ENCODE measurements around the gene CHST8.

The CHST8 gene

DNA sequence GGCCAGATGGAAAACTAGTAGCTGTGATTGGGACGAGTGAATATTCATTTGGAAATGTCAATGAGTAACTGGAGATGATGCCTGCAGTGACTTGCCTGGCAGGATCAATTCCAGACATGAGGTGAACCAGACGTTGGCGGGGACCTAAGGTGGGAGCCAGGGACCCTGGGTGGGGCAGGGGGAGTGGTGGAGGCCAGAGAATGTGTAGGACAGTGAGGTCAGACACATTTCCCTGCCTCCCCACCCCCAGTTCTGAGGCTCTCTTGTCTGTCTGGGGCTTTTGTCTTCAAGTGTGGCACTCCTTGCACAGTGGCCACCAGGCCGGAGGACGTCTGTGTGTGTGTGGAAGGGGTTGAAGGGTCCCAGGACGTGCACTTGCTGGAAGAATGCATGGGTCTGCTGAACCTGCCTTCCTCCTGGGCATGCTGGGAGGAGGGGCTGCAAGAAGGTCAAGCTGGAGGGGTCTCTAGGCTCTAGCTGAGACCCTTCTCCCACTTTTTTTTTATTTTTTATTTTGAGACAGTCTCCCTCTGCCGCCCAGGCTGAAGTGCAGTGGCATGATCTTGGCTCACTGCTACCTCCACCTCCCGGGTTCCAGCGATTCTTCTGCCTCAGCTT is 51.6 kb downstream of the CHST8 start:
- DNase-seq (ENCODE audit: low read depth, low spot score): no peak

DNA sequence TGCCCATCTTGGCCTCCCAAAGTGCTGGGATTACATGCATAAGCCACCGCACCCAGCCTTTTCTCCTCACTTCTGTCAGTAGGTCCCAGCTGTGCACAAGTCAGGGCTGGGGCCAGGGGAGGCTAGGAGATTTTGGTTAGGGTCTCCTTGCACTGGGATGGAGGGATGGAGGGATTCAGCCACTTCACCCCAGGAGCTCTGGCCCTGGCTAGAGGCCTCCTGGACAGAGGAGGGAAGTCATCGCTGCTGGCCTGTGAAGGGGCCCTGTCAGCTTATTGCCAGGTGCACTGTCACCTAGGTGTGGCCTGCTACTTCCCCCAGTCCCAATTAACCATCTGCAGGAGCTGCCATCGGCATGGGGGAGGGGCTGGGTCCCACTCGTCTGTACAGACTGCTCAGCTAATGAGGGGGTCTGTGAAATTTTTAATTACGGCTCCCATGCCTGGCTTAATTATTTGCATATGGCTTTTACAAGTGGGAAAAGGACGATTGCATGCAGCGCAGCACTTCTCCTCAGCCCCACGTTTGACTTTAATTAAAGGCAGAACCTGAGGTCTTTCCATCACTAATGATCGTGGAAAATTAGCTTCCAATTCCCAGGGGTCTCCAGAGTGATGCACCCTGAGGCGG is 52.4 kb downstream of the CHST8 start:
- no peak for DNase-seq (ENCODE audit: low read depth, low spot score)

DNA sequence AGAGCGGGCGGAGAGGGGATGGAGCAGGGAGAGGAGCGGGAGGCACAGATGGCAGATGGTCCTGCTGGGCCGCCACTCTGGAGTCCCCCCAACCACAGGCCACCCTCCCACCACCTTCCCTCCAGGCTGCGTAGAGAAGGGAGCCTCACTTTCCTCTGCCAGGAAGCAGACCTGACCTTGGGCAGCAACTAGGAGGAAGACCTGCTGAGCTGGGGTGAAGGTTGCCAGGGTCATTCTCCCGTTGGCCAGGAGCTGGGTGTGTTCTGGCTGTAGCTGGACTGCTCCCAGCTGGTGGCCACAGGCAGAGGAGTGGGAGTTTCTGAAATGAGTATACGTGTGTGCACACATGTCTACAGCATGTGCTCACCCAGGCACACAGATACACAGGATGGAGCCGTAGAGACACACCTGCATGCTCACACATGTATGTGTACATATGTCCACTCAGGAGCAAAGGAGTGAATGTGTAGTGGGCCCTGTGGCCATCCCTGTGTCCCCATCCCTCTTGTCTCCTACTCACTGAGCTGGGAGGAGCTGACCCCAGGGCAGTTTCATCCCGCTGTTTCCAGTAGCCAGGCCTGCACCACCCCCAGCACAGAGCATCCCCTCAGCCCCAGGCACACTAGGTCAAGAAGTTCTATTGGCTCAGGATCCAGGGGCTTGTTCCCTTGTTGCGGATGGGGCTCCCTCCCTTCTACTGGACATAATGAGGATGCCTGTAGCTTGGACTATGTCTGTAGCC is 53.0 kb downstream of the CHST8 start:
- DNase-seq (ENCODE audit: low read depth, low spot score): no peak

DNA sequence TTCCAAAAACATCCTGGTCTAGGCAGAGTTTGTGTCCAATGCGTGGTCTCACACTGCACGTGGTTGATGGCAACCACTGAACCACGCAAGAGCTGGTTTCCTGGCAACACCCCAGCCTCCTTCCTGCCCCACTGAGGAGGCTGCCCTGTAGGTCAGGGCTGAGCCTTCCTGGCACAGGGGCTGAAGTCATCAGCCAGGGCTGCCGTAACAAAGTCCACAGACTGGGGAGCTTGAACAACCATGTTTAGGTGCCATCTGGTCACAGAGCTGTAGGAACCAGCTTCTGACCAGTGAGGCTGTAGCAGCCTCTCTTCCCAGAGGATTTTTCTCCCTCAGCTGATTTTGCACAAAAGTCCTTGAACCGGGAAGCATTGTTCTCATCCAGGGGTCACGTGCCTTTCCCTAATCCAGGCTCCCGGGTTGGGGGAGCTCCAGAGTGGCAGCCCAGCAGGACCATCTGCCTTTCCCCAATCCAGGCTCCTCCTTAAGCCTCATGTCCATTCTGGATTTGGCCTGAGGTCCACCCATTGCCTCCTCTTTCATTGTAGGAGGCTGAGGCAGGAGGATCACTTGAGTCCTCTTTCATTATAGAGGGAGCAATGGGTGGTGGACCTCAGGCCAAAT is 53.9 kb downstream of the CHST8 start:
- no peak for DNase-seq (ENCODE audit: low read depth, low spot score)

DNA sequence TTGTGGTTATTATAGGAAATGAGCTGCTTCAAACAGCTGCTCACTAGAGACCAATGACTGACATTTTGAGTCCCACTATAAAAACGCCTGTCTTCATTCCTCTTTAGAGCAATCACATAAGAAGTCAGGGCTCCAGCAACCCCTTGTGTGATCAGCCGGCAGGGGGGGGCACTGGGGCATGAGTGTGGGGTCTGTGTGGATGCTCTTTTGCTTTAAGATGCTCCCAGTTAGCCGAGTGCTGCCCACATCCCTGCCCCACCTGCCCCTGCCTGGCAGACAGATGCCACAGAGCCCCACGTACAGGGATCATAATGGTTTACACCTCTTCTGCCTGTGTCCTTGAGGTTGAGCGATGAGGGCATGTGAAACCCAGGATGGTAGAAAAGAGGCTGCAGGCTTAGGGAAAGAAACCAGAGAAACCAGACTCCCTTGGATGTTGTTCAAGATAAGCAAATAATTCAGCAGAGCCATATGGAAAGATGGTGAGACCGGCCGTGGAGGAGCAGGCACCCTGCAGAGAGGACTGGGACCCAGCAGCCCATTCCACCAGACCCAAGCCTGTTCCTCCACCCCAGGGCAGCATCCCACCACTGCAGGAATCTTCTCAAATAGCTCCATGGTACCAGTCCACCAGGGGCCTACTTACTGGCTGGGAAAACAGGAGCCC is 55.4 kb downstream of the CHST8 start:
- no peak for DNase-seq (ENCODE audit: low read depth, low spot score)

DNA sequence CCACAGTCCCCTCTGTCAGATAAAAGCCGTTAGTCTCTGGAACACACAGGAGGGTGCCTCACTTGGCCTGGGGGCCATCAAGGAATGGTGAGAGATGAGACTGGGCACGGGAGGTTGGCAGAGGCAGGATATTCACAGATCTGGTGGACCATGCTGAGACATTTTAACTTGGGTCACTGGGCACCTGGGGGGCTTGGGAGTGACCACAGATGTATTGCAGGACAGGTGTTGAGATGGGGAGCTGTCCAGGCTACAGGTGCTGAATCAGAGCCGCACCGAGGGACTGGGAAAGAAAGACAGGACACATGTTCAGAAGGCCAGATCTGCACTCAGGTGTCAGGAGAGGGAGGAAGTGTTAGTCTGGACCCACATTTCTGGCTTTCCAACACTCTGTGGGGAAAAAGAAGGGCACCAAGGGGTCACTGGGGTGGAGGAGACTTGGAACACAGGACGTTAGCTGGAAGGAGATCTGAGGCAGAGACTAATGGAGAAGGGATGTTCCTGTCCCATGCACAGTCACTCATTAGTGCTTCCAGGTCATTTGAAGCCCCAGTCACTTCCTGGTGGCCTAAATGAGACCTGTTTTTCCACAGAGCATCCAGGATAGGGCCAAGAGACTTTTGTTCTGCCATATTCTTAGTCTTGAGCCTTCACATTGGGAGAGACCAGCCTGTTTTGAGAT is 56.1 kb downstream of the CHST8 start:
- no peak for DNase-seq (ENCODE audit: low read depth, low spot score)

DNA sequence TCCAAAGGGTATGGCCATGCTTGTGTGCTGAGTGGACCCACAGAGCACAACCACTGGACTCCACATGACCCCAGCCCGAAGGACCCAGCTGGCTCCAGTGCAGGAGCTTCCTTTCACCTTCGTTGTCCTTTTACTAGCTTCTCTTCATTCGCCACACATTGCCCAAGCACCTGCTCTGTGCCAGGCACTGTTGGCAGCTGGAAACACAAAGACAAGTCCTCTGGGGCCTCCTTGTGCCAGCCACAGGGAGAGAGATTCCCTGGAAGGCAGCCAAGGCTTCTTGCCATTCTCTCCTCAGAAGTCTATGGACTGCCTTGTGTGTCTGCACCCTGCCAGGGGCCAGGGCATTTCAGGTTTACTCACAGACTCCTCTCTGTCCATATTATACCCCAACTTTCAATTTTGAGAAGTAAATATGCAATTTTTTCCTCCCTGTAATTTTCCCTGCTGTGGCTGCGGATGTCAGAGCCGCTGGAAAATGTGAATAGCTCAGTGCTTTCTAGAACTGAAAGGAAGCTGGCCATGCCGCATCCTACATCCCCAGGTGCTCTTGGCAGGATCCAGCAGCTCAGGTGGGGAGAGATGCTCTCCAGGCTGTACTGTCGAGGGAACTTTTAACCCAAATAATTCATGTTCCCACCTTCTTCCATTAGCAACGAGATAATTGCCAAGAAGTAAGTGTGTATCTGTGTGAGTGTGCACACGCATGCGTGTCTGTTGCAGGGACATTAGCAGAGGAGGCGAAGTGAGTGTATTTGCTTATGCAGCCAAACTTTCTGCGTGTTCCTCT is 57.2 kb downstream of the CHST8 start:
- no peak for DNase-seq (ENCODE audit: low read depth, low spot score)

DNA sequence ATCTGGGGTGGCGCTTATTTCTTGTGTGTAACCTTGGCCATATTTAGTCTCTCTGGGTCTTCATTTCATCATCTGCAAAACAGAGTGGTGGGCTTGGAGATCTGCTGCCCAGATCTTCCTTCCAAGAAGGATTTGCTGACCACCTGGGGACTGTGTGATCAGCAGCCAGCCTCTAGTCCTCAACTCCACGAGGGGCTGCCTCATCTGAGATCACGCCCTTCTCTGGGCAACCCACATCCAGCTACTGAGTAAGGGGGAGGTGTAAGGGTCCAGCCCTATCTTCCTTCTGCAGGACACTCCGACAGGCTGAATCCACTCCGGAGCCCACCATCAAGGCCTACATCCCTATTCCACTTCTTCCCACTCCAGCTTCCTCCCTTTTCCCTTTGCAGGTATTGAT is 57.9 kb downstream of the CHST8 start:
- DNase-seq (ENCODE audit: low read depth, low spot score): no peak

DNA sequence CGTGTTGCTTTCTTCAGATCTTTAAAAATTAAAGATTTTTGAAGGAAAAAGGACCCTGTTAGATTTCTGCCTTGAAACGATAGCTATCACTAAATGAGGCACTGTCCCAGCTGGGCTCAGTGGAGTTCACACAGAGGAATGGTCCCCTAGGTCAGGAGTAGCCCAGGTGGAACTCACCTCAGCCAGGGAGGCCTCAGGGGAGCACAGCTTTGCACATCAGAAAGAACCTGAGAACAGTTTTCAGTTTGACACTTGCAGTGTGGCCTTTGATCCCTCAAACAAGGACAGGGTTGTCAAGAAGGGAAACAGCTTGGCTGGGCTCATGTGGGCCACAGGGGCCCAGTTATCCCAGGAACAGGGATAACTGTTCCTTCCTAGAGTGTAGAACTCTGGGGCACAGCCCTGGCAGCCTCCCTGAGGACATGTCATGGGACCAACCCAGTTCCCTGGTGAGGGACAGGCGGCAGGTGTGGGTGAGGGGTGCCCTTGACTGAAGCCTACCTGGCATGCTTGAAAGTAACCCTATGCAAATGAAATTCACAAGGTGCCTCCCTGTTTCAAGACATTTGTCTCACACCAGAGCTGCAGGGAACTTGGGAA is 59.4 kb downstream of the CHST8 start:
- DNase-seq (ENCODE audit: low read depth, low spot score): no peak

DNA sequence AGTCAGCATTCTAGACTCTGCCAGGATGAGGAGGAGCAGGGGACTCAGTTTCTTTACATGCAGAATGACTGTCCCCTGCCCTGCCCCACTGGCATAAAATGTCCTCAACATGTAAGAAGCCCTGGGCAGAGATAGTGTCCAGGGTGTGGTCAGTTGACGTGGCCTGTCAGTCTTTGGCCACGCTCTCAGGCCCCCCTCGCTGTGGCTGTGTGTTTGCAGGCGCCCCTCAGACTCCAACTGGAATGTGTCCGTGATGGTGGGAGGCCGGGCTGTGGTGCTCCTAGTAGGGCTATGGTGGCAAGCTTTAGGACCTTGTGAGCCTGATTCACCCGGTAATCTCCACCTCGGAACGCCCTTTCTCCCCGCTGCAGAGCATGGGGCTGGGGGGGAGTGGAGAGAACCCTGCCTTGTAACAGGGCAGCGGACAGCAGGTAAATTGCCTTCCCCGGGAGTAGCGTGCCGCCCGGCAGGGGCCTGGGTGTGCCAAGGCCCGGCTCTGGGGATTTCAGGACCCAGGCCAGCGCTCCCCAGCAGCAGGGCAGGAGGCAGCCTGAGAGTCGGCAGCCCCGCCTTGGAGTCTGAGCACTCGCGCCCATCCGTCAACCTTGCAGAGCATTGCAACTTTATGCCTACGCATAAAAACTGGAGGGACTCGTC is 62.3 kb downstream of the CHST8 start:
- DNase-seq (ENCODE audit: low read depth, low spot score): peak; percentile 50

DNA sequence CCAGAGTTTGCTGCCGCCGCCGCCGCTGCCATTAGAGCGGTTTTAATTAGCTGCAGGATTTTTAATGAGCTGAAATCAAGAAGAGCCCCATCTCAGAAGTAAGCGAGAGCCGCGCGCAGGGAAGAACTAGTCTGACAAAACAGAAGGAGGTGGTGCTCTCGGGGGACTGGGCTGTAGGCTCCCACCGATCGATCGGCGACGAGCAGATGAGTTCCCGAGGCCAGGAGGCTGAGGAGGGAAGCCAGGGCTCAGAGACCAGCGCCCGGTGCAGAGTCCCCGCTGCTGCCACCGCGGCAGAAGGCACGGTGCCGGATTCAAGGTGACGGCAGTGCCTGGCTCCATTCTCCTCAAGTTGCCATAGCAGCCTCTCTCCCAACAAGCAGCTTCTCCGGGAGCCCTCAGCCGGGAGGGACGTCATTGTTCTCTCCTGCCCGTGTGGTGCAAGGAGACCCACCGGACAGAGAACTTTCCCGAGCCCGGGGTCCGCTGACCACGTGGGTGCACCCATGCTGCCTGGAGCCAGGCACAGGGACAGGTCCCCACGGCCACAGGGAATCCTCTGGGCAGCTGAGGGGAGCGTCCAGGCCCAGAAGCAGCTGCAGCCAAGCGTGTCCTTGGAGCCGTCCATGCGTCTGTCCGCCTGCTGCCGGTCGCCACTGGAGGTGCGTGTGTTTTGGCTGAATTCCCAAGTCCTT is 62.9 kb downstream of the CHST8 start:
- no peak for DNase-seq (ENCODE audit: low read depth, low spot score)

DNA sequence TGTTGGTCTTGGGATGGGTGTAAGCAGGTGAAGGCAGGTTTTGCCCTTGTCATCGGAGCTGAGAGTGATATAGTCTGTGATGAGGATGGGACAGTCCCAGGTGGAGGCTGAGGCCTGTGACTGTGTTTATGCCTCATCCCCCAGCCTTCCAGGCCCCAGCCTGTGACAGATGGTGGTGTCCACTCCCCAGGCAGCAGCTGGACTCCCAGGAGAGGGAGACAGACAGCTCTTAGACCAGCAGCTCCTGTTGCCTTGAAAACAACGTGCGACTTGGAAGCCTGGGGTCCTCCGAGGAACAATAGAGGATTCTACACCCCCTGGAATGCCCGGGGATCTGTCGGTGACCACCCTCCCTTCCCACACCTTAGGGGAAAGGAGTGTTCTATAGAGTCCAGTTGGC is 63.8 kb downstream of the CHST8 start:
- no peak for DNase-seq (ENCODE audit: low read depth, low spot score)

DNA sequence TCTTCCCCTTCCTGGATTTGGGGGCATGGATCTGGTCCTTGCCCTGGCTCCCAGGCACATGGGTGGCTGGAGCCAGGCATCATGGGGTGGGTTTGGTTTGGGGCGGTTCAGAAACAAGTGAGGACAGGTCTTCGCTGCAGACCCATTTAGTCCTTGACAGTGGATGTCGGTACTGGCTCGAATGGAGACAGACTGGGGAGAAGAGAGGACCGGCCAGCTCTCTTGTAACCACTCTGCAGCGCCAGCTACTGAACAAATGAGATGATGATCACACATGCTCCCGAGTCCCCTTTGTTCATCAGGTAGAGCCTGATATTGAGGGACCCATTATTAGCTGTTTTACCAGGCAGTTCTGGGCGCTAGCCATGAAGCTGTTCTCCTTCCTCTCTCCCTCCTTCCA is 64.5 kb downstream of the CHST8 start:
- DNase-seq (ENCODE audit: low read depth, low spot score): no peak

DNA sequence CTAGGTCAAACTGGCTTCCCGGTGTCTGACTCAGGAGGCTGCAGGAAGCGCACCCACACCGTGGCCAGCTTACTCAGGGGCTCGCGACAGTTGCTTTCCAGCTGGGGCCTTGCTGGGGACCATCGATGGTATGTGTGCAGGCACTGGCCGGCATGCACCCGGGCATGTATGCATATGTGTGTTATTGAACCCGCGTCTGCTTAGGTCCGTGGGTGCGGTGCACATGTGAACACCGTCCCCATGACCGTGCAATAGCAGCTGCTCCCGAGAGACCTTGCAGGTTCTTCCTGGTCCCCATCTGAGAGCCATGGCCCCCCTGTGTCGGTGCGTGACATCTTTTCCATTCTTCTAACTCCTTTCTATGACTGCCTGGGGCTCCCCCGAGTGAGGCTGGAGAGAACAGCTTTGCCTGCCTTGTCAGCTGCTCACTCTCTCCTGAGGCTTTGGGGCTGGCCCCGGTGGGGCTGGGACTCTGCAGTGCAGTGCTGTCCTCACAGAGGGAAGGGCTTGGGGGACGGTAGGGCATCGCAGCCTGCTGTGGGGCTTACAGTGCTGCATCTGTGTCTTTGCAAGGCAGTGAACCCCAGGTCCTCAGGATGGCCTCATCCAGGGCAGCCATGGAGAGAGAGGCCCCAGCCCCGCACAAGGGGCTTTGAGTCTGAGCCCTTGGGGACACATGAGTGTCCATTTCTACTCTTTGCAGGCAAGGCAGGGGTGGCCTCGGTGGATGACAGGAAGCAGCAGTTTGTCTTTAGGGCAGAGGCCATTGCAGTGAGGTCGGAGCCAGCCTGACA is 65.1 kb downstream of the CHST8 start:
- no peak for DNase-seq (ENCODE audit: low read depth, low spot score)

DNA sequence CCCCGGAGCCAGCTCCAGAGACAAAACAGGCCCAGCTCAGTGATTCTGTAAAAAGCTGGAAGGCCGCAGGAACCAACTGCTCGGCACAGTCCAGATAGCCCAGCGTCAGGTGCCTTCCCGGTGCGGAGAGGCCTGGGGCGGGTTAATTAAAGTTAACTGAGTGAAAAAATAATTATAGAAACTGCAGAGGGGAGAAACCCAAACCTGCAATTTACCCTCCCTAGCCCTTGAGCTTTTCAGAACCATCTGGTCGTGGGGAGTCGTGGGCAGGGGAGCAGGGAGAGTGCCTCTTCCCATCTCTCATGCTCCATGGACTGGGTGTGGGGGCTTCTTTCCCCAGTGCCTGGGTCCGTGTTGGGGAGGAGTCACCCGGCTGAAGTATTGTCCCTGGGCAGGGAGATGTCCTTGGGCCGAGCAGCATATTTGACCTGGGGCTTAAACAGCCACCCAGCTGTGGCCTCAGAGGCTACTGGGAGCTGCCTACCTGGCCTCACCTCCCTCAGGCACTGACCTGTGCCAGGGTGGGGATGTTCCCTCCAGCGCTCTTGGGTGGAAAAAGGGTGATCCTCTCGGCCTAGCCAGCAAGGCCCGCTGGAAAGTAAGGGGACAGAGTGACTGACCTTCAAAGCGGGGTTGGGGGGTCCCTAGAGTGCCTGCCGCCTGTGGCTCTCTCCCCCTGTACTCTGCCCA is 65.9 kb downstream of the CHST8 start:
- DNase-seq (ENCODE audit: low read depth, low spot score): no peak

DNA sequence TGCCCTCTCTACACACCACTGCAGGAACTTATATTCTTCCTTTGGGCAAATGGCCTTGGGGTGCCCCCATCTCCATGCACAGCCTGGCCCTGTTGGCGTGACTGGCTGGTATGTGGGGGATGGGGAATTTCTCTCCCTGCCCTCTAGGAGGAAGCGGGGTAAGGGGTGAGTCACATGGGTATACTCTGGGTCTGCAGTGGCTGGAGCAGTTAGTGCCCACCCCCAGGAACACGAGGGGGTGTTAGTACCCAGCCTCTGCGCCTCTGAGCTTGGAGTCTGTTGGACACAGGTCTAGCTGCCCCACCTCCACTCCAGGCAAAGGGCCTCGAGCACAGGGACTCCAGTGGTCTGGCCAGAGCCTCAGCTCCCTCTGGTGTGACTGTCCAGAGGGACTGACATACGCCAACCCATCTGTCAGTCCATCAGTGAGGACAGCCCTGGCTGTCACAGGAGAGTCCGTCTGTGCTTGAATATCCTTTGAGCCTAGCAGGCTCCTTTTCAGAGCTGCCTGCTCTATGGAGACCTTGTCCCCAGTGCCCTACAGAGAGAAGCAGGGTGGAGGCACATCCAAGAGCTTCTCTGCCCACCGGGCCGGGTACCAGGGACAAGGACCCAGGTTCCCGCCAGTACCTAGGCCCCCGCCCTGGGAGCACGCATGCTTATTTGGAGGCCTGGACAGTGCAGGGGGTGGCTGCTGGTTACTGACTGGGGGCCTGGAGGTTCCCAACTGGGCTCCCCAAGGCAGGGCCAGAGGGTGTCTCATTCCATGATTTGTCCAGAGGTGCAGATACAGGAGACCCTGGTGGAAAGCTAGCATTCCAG is 66.6 kb downstream of the CHST8 start:
- DNase-seq (ENCODE audit: low read depth, low spot score): no peak
